IMR-90 (cell line): Measurements from ENCODE around the gene SLC4A5. TPM values are rescaled to one million over a fixed set of nuclear protein-coding genes. Genes with fewer than 3 reads are reported as not detected.

Experiments used
- ATAC-seq: fragments of 200-7000 bp; cut with Tn5 transposase; 2 replicates; pipeline ENCODE4 v1.9.1; 2020; ENCODE audit warnings: low read depth, mild to moderate bottlenecking, moderate library complexity
- BruUV-seq: library from RNA; stranded (reverse); fragments of 400-500 nt; replicated peaks from 2 replicates; lab custom pipeline; 2021; lab: Mats Ljungman, UMichigan
- CTCF ChIA-PET: fragments of 300-600 bp; formaldehyde crosslinking; extraction: SDS; loops from one replicate; lab custom pipeline; 2021; ENCODE audit warnings: antibody characterized with exemption; lab: Yijun Ruan, JAX
- POLR2A ChIA-PET: fragments of 300-600 bp; sonication (Branson Sonifier 250); formaldehyde crosslinking; loops from one replicate; lab custom pipeline; 2022; ENCODE audit warnings: antibody characterized with exemption; ENCODE audit not compliant: unreplicated experiment; lab: Charles Lee
- DNase-seq: peaks from one replicate; pipeline ENCODE4 v3.0.0; 2013
- H2AFZ ChIP-seq: replicated peaks from 2 replicates; pipeline ENCODE3; 2013; ENCODE audit warnings: low read length, mild to moderate bottlenecking; ENCODE audit not compliant: poor library complexity
- H2AK5ac ChIP-seq: 2 replicates; pipeline ENCODE4 v1.6.1; 2013; ENCODE audit warnings: low read depth, low read length, inconsistent platforms
- H2AK9ac ChIP-seq: replicated peaks from 2 replicates; pipeline ENCODE3; 2013; ENCODE audit warnings: mild to moderate bottlenecking, low read depth, low read length, moderate library complexity; ENCODE audit not compliant: poor library complexity
- H2BK120ac ChIP-seq: 2 replicates; pipeline ENCODE4 v1.6.1; 2013; ENCODE audit warnings: low read depth, low read length, inconsistent platforms
- H2BK15ac ChIP-seq: 3 replicates; pipeline ENCODE4 v1.6.1; 2013; ENCODE audit warnings: low read depth, low read length, inconsistent platforms
- H2BK20ac ChIP-seq: 2 replicates; pipeline ENCODE4 v1.6.1; 2013; ENCODE audit warnings: low read depth, mild to moderate bottlenecking, inconsistent platforms, low read length, moderate library complexity
- H2BK5ac ChIP-seq: 2 replicates; pipeline ENCODE4 v1.6.1; 2013; ENCODE audit warnings: mild to moderate bottlenecking, low read depth, low read length, inconsistent platforms; ENCODE audit not compliant: poor library complexity, severe bottlenecking
- H3K14ac ChIP-seq: replicated peaks from 2 replicates; pipeline ENCODE4 v1.6.1; 2013; ENCODE audit warnings: low read depth, low read length, inconsistent platforms
- H3K18ac ChIP-seq: 2 replicates; pipeline ENCODE4 v1.6.1; 2013; ENCODE audit warnings: low read depth, low read length, control low read depth
- H3K23ac ChIP-seq: 2 replicates; pipeline ENCODE4 v1.6.1; 2013; ENCODE audit warnings: low read depth, low read length, inconsistent platforms
- H3K27ac ChIP-seq: 2 replicates; pipeline ENCODE4 v1.5.1; 2013; ENCODE audit warnings: mild to moderate bottlenecking, control low read depth, low read length; ENCODE audit not compliant: insufficient read depth
- H3K27me3 ChIP-seq: 2 replicates; pipeline ENCODE4 v1.6.1; 2013; ENCODE audit warnings: low read length; ENCODE audit not compliant: control insufficient read depth, insufficient read depth
- H3K36me3 ChIP-seq: 2 replicates; pipeline ENCODE4 v1.6.1; 2013; ENCODE audit warnings: low read length, mixed read lengths; ENCODE audit not compliant: control insufficient read depth, insufficient read depth
- H3K4ac ChIP-seq: 2 replicates; pipeline ENCODE4 v1.6.1; 2013; ENCODE audit warnings: low read depth, low read length, inconsistent platforms
- H3K4me1 ChIP-seq: 2 replicates; pipeline ENCODE4 v1.6.1; 2013; ENCODE audit warnings: low read length, mixed read lengths; ENCODE audit not compliant: control insufficient read depth, insufficient read depth
- H3K4me2 ChIP-seq: 2 replicates; pipeline ENCODE4 v1.6.1; 2013; ENCODE audit warnings: low read depth, mild to moderate bottlenecking, control low read depth, low read length, moderate library complexity
- H3K4me3 ChIP-seq: 2 replicates; pipeline ENCODE4 v1.5.1; 2013; ENCODE audit warnings: low read depth, mild to moderate bottlenecking, control low read depth, low read length, moderate library complexity; ENCODE audit not compliant: insufficient read depth
- H3K56ac ChIP-seq: 2 replicates; pipeline ENCODE4 v1.6.1; 2013; ENCODE audit warnings: low read length, inconsistent platforms; ENCODE audit not compliant: insufficient read depth; ENCODE audit errors: extremely low read depth
- H3K79me1 ChIP-seq, 2 experiments: 2 replicates each; pipeline ENCODE4 v1.6.1; 2013; ENCODE audit warnings: low read length in 2 of 2, inconsistent platforms in 1 of 2, low read depth in 1 of 2
- H3K9ac ChIP-seq: 2 replicates; pipeline ENCODE4 v1.6.1; 2013; ENCODE audit warnings: low read depth, low read length, control low read depth
- H3K9me1 ChIP-seq: 2 replicates; pipeline ENCODE4 v1.6.1; 2013; ENCODE audit warnings: low read length, inconsistent platforms; ENCODE audit not compliant: insufficient read depth
- H3K9me3 ChIP-seq: 2 replicates; pipeline ENCODE4 v1.6.1; 2013; ENCODE audit warnings: low read length; ENCODE audit not compliant: control insufficient read depth, insufficient read depth
- H4K20me1 ChIP-seq: 2 replicates; pipeline ENCODE4 v1.6.1; 2013; ENCODE audit warnings: low read length, inconsistent platforms; ENCODE audit not compliant: insufficient read depth
- H4K5ac ChIP-seq: 2 replicates; pipeline ENCODE4 v1.6.1; 2013; ENCODE audit warnings: mild to moderate bottlenecking, low read depth, low read length, control low read depth
- H4K8ac ChIP-seq, 2 experiments: 2 replicates each; pipeline ENCODE4 v1.6.1; 2013; ENCODE audit warnings: low read depth in 2 of 2, low read length in 2 of 2, control low read depth in 1 of 2, inconsistent platforms in 1 of 2
- H4K91ac ChIP-seq: 2 replicates; pipeline ENCODE4 v1.6.1; 2013; ENCODE audit warnings: low read depth, low read length, inconsistent platforms; ENCODE audit not compliant: insufficient read depth
- BHLHE40 ChIP-seq: fragments of 150-350 bp; IDR thresholded peaks from 2 replicates; pipeline ENCODE4 v1.6.1; 2016; ENCODE audit warnings: mild to moderate bottlenecking, low read depth, low read length
- CEBPB ChIP-seq: IDR thresholded peaks from 2 replicates; pipeline ENCODE4 v1.6.1; 2012; ENCODE audit warnings: low read depth, low read length, improper control_type of control experiment
- CHD1 ChIP-seq: IDR thresholded peaks from 2 replicates; pipeline ENCODE4 v1.6.1; 2012; ENCODE audit warnings: low read depth, low read length, improper control_type of control experiment
- CTCF ChIP-seq: conservative IDR thresholded peaks from 2 replicates; pipeline ENCODE4 v1.5.1; 2012; ENCODE audit warnings: mild to moderate bottlenecking, low read depth, low read length, improper control_type of control experiment
- ELK1 ChIP-seq: fragments of 150-350 bp; IDR thresholded peaks from 2 replicates; pipeline ENCODE4 v1.6.1; 2016; ENCODE audit warnings: low read depth, mild to moderate bottlenecking, low read length, moderate library complexity, borderline replicate concordance
- FOS ChIP-seq: fragments of 150-350 bp; IDR thresholded peaks from 2 replicates; pipeline ENCODE4 v1.6.1; 2016; ENCODE audit warnings: low read depth, low read length
- MAFK ChIP-seq: IDR thresholded peaks from 2 replicates; pipeline ENCODE4 v1.6.1; 2012; ENCODE audit warnings: low read depth, low read length, improper control_type of control experiment
- MAZ ChIP-seq: IDR thresholded peaks from 2 replicates; pipeline ENCODE4 v1.6.1; 2012; ENCODE audit warnings: low read depth, mild to moderate bottlenecking, low read length, improper control_type of control experiment, moderate library complexity, borderline replicate concordance
- MXI1 ChIP-seq: IDR thresholded peaks from 2 replicates; pipeline ENCODE4 v1.6.1; 2012; ENCODE audit warnings: low read depth, mild to moderate bottlenecking, low read length, moderate library complexity, borderline replicate concordance
- NFE2L2 ChIP-seq: fragments of 150-350 bp; IDR thresholded peaks from 2 replicates; pipeline ENCODE4 v1.6.1; 2016; ENCODE audit warnings: low read depth, mild to moderate bottlenecking, low read length
- POLR2A ChIP-seq: IDR thresholded peaks from 2 replicates; pipeline ENCODE4 v1.6.1; 2012; ENCODE audit warnings: mild to moderate bottlenecking, low read depth, low read length
- RAD21 ChIP-seq: IDR thresholded peaks from 2 replicates; pipeline ENCODE4 v1.6.1; 2012; ENCODE audit warnings: low read length, improper control_type of control experiment
- RCOR1 ChIP-seq: IDR thresholded peaks from 2 replicates; pipeline ENCODE4 v1.6.1; 2012; ENCODE audit warnings: mild to moderate bottlenecking, low read length, improper control_type of control experiment; ENCODE audit not compliant: insufficient replicate concordance
- RFX5 ChIP-seq: IDR thresholded peaks from 2 replicates; pipeline ENCODE4 v1.8.0; 2012; ENCODE audit warnings: low read depth, mild to moderate bottlenecking, low read length, moderate library complexity
- SMC3 ChIP-seq: fragments of 150-350 bp; IDR thresholded peaks from 2 replicates; pipeline ENCODE4 v1.6.1; 2016; ENCODE audit warnings: low read depth, mild to moderate bottlenecking, antibody characterized with exemption, low read length, moderate library complexity
- WGBS, 2 experiments: methylation state at CpG; one replicate each; pipeline versions ENCODE4 v1.1.5 to v1.1.7; 2013; ENCODE audit warnings: missing lambda C conversion rate in 2 of 2; ENCODE audit not compliant: insufficient read length in 1 of 2; ENCODE audit errors: extremely low coverage in 2 of 2; 5-methylcytosine and 5-hydroxymethylcytosine counted together
- dilution Hi-C: fragments of 300-500 bp; cut with HindIII; formaldehyde crosslinking; loops from one replicate; pipeline ENCODE4 v1.14.3; 2018; ENCODE audit warnings: low sequenced_read_pairs; ENCODE audit not compliant: unreplicated experiment
- in situ Hi-C: fragments of 300-500 bp; cut with MboI; formaldehyde crosslinking; loops from 3 replicates; pipeline ENCODE4 v1.14.3; 2019; ENCODE audit warnings: low sequenced_read_pairs, inconsistent platforms, mixed read lengths
- intact Hi-C: fragments of 100-400 bp; cut with micrococcal nuclease; formaldehyde crosslinking; loops from 2 replicates; pipeline ENCODE4 v1.10.0; 2022
- polyA plus RNA-seq, 3 experiments: library from polyadenylated mRNA; depleted of rRNA; stranded (reverse); fragments of >200 nt; gene quantifications; 2 replicates each; pipeline ENCODE4 v1.2.3, GENCODE V29; 2012; ENCODE audit warnings: low replicate concordance in 1 of 3
- total RNA-seq: library from RNA; depleted of rRNA; stranded (reverse); fragments of >200 nt; gene quantifications from 2 replicates; pipeline ENCODE4 v1.2.3, GENCODE V29; 2012
- TF ChIP-seq, protein P1 (sequence below): fragments of 150-350 bp; IDR thresholded peaks from 2 replicates; pipeline ENCODE4 v1.6.1; 2017; ENCODE audit warnings: mild to moderate bottlenecking, antibody characterized with exemption, low read length, low read depth

Gene SLC4A5
- total and polyA plus RNA-seq, 2 of the 4 experiments (the other 2 are of a cell fraction) = 0.18 to 0.22 TPM

DNA sequence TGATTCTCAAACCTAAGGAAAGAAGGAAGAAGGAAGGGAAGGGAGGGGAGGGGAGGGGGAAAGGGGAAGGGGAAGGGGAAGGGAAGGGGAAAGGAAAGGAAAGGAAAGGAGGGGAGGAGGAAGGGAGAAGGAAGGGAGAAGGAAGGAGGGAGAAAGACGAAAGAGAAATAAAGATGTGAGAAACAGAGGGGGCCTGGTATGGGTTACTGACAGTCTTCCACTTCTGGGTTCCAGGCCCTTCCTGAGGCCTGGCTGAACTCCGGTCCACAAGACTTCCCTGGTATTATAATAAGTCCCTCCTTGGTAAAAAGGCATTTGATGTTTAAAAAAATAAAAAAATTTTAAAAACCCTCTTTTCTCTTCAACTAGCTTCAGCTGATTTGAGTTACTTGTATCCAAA lies 17.4 kb downstream of the SLC4A5 start:
- in situ Hi-C loops = loop anchor here (25.0 kb wide), 1 partner anchor 514 kb away; no protein-coding TSS in a partner anchor
- Histone ChIP-seq H3K56ac (no peak overlapping the region), H3K9ac (no peak overlapping the region), H2BK120ac (no peak overlapping the region), H3K27me3 (peaks cover 18% of the 10 kb centered on the region), H3K79me1 (no peaks in the 10 kb centered on the region), H3K23ac (no peak overlapping the region), H2AFZ (no peak overlapping the region), H3K36me3 (no peaks in the 10 kb centered on the region), H3K18ac (no peak overlapping the region), H3K4me2 (no peak overlapping the region), H3K4ac (no peak overlapping the region), H2BK15ac (no peak overlapping the region), H3K9me3 (no peaks in the 10 kb centered on the region), H2AK5ac (no peak overlapping the region), H2BK20ac (no peak overlapping the region), H4K91ac (no peak overlapping the region), H3K27ac (no peak overlapping the region), H4K20me1 (no peaks in the 10 kb centered on the region), H3K9me1 (peaks cover 4% of the 10 kb centered on the region; the same call in 1 of the 2 replicates), H2AK9ac (no peak overlapping the region), H2BK5ac (no peak overlapping the region), H4K8ac (no peak overlapping the region), H3K4me1 (no peaks in the 10 kb centered on the region), H3K4me3 (no peak overlapping the region), H4K5ac (no peak overlapping the region), H3K14ac (no peak overlapping the region)
- DNase-seq (no peak), ATAC-seq (no peak)
- dilution Hi-C loops = no loop called here
- POLR2A ChIA-PET = no interaction called here
- TF ChIP-seq, protein P1, sequence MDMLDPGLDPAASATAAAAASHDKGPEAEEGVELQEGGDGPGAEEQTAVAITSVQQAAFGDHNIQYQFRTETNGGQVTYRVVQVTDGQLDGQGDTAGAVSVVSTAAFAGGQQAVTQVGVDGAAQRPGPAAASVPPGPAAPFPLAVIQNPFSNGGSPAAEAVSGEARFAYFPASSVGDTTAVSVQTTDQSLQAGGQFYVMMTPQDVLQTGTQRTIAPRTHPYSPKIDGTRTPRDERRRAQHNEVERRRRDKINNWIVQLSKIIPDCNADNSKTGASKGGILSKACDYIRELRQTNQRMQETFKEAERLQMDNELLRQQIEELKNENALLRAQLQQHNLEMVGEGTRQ = no peak
- TF ChIP-seq CTCF (no peak), ELK1 (no peak), CHD1 (no peak), POLR2A (no peak), RAD21 (no peak), MAFK (no peak), RCOR1 (no peak), NFE2L2 (no peak), SMC3 (no peak), MXI1 (no peak), FOS (no peak), BHLHE40 (no peak), MAZ (no peak), RFX5 (no peak), CEBPB (no peak)
- CTCF ChIA-PET = interaction anchor here (4.3 kb wide), 1 partner anchor 9 kb away, joined by 34 read pairs; no protein-coding TSS in a partner anchor
- intact Hi-C loops = no loop called here
- WGBS, 2 experiments = 20% methylated on average over 1 of the region's 2 CpGs; no CpG with 5 or more reads in 1 of the 2 experiments
- BruUV-seq = no TSS peak
